ENCODE measurements around the gene RAPGEF4.

GRCh38 chr2:172976816-172977215, 241.2 kb downstream of the RAPGEF4 start:
- TF ChIP-seq POLR2AphosphoS5 (IDR thresholded peaks at IDR 0.05) (no peak), CTCF (IDR thresholded peaks at IDR 0.05) (no peak), POLR2A (IDR thresholded peaks at IDR 0.05) (no peak), EP300 (IDR thresholded peaks at IDR 0.05) (no peak)

All from sigmoid colon (tissue), 4 donors.